HG02571 (cell line): ENCODE data around the gene CCDC12.

ENCODE experiments used
- ATAC-seq: cut with Tn5 transposase; IDR thresholded peaks from one replicate; pipeline ENCODE4 v1.9.1; 2021; ENCODE audit warnings: mild to moderate bottlenecking, moderate library complexity; ENCODE audit not compliant: unreplicated experiment

Gene CCDC12

DNA sequence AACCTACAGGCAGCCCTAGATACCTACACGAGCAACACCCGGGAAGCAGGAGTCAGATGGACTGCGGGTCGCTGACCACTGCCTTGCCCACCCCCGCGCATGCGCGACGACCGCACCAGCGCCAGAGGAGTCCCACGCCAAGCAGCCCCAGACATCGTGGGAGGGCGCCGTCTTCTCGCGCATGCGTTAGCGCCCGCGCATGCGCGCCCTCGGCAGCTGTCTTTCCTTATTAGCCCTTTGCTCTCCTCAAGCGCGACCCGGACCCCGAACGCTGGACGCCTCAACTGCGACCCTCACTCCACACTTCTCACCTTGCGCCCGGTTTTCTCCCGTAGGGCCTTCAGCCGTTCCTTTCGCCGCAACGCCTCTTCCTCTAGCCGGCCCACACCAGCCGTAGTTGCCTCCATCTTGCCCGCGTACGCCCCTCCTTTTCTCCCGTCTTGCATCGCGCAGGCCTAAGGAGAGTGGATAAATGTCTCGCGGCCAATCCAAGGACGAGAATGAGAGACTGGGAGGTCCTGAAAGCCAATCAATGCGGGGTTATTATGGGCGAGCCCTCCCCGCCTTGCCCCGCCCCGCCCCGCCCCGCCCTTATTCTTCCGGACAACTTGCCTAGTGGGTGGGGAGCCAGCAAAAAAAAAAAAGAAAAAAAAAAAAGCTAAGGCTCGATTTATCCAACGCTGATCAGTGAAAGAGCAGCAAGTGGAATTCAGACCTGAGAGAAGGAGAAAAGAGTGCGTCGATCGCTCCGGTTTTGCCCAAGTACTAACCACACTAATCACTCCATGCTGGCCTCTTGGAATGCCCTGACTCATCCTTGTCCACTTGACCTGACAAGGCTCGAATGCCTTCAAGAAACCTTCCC, at the start of gene CCDC12:
Gene CCDC12 (minus strand): TSS at position 420 of the 865 bp plus-strand sequence. CDS start 13 bp downstream, at position 407.
- peak; percentile 64 for ATAC-seq

DNA sequence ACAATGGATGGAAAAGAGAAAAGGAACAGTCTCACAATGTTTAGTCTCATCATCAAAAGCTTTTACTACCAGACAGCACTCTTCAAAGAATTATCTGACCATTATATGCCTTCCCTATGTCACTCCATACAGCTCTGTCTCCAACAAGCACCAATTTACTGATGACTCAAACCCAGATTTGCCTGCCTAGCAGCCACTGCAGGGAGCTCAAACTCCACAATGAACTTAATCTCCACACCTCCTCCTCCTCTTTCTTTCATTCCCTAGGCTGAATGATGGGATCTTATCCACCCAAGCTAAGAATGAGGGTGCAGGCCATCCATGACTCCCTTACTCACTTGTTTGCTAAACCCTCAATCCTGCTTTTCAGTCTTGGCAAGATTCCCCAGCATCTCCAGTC, 48.4 kb upstream of the CCDC12 start:
- no peak for ATAC-seq

DNA sequence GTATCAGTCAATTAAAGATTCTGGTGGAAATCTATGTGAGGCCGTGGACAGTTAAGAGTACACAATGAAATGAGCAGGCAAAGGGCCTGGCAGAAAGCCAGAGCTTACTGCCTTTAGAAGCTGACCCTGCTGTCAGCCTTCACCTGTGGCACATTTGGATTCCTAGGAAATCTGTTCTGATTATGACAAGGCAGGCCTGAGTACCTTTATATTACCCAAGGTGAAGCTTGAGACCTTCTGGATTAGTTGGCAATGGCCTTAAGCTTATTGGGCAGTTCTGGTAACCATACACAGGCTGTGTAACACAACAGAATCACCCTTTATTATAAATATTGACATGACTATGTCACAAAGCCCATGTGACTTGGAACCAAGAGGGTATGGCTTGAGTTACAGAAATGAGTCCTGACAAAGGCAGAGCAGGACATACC, 46.1 kb upstream of the CCDC12 start:
- ATAC-seq = no peak

DNA sequence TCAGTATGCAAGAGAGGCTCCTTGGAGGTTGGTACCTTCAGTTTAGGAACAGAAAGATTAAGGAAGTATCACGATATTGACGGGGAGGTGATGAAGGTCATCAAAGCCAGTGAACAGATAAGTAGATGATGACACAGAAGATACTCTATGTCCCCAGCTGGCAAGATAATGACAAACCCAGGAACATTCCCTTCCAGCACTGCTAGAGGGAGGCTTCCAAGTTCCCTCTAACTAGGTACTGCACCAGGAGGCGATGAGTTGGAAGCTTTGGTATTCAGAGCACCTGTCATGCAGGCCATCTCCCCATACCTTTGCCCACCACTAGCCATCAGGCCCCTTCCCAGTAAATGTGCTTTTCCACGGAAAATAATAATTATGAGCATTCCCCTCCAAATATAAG, 43.8 kb upstream of the CCDC12 start:
- no peak for ATAC-seq

DNA sequence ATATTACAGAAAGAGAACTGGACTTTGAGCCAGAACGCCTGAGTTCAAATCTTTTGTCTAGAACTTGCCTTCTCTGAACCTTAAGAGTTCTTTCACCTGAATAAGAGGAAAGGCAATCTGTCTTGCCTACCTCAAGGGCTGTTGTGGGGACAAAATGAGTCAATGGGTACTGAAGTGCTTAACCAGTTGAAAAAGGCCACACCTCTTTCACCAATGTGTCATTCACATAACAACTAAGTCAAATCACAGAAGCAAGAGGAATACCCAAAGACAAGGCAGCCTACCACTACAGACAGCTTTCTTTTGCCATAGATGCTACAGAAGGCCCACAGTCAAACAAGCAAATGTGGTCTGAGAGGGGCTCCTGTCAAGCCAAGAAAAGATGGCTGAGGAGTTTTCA, 42.7 kb upstream of the CCDC12 start:
- no peak for ATAC-seq

DNA sequence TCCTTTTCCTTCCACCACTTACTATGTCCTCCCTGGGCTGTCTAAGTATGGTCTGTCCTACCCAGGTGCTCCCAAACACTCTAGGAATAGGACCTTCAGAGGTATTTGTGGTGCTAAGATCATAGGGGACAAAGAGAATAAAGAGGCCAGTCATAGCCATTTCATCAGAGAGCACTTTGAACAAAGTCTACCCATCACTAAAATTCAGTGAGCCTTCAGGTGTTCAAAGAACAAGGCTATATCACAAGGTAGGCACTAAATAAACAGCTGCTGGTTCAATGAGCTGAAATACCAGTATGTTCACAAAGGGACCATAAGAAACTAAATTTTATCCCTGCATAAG, 41.7 kb upstream of the CCDC12 start:
- no peak for ATAC-seq

DNA sequence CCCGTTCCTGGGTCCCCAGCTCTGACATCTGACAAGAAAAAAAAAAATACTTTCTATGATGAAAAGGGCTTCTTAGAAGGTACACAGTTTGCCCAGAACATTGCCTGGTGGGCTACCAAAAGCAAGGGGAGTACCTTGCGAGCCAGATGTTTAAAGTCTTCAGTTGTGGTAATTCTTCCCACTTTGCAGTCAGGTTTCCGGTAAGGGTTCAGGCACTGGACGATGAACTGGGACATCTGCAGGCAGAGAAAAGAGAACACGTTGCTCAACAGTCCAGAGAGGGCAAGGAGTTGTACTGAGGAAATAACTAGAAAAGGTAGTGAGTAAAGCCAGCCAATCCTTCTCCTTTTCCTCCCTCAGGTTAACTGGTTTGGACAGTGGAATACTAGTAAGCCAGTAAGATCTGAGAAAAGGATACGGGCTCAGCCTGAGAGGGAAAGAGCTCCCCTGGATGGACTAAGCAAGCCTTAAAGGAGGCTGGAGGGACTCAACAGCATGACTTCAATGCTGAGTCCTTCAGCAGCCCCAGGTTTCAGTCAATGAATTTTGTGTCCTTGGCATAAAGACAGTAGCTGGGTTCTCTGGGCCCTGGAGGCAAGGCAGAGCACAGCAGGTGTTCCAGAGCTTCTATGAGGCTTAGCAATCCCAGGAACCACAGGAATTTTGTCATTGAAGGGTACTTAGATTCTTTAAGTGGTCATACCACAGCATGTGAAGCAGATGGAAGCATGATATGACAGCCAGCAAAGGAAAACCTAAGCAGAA, 41.1 kb upstream of the CCDC12 start:
- no peak for ATAC-seq

DNA sequence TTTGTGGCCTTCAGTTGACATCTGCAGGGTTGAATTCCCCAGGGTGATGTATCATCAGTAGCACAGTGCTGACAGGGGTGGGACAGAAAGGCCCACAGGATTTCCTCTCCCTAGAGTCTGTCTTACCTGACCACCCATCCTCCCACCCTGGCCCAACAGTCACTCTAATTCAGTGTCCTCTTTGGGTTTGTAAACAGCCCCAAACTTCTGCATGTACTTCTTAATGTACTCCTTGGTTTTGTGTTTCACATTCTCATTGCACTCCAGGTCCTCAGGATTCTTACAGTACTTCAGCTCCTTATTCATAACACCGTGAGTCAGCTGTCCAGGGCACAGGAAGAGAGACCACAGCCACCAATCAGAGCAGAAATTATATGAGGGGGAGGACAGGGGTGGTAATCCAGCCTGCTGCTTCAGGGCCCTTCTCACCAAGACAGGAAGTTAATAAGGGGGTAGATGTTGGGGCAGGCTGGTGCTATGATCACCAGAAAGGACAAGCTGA, 40.4 kb upstream of the CCDC12 start:
- ATAC-seq = no peak

DNA sequence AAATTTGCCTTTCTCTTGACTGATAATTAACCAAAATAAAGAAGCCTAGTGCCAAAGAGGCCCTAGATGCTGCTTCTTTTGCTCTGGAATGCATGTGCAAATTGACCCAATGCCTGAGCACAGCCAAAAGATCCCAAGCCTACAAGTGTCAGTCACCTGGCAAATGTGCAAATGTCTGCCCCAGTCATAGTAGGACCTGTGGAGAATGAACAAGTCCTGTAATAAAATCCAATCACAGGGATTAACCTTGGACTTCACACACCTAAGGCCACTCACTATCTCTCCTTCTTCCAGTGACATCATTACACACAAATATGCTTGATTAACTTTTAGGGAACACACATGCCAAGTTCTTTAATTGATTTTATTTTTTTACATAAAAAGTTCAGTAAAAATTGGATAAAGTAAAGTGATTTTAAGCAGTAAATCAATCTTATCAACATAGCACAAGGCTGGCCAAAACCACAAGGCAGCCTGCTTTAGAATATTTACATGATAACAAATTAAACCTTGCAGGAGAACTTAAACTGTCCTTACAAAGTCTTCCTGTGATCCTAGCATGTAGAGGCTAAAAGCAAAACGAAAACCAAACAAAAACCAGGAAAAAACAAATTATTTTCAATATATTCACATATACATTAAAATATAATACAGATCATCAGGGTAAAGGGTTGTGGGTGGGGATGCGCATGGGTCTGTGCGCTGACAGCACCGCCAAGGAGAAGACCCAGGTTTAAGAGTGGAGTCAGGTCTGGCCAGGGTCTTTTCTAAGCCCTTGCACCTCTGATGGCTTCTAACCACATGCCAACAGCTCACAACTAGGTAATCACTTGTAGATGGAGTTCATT, 39.8 kb upstream of the CCDC12 start:
- ATAC-seq = no peak

DNA sequence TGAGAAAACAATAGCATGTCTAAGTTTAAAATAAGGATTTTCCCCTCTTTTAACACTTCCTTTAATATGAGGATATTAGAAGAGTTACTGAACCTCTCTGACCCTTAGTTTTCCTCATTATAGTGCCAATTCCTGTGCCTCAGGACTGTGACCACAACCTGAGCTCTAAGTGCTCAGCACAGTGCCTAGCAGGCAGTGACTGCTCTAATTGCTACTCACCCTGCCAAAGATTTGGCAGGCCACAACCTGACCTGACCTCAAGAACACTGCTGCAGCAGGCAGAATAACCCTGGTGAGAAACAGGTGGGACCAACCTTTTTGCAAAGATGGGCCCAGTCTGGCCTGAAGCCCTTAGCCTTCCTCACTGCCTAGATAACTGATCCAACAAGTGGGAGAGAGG, 38.6 kb upstream of the CCDC12 start:
- no peak for ATAC-seq

DNA sequence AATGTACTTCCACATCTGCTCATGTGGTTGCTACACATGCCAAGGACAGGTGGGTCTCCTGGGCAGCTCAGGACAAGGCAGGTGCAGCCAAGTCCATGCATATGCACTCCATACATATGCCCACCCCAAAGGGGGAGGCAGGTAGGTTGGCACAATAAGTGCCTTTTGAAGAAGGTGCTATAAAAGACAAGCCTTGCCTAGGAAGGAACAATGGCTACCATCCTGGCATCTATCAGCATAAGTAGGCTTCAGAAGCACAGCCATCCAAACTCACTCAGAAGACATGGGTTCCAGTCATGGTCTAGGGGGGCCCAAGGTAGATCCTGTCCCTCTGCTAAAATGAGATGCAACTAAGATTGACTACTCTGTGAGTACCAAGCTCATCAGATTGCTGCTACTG, 37.5 kb upstream of the CCDC12 start:
- ATAC-seq = no peak

DNA sequence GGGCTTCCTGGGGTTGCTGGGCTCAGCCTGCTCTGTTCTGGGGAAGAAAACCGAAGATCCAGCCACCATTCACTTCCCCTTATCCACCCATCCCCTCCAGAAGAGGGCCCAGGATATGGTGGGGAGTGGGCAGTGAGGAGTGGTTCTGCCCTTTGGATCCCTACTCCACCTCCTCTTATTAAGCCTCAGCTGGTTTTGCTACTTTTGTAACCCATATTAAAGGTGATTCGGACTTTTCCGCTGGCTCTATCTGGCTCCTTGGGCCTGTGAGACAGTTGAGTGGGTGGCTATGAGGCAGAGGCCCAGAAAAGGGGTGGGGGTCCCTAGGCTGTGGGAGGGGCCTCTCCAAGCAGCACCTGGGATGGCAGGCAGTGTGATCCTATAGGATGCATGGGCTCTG, 36.7 kb upstream of the CCDC12 start:
- ATAC-seq = no peak

DNA sequence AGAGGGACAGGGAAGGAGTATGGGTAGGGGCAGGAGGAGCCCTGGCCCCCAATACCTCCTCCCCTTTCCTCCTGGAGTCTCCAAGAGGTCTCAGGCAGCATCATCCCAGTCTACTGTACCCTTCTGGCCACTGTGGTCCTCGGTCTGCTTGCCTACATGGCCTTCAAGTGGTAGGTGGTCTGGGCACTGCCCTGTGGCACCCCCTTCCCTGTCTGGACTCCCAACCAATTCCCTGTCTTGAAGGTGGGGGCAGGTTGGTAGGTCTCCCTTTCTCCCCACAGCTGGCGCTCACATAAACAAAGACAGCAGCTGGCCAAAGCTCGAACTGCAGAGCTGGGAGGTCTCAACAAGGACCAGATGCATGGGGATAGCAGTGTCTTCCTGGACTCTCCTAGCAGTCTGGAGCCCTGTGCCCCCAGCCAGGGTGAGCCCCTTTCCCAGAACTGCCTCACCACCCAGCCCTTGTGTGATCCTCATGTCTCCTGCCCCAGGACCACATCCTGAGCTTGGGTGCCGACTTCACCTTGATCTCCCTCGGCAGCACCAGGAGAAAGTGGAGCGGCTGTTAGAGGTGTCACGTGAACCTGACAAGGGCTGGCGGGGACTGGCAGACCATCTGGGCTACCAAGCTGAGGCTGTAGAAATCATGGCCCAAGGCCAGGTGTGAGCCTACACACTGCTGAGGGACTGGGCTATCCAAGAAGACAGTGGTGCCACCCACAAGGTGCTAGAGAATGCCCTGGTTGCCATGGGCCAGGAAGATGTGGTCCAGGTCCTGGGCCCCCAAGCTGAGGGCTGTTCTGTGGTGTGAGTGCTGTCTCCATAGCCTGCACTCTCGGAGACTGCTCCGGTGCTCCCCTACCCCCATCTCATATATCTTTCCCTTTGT, 36.0 kb upstream of the CCDC12 start:
- no peak for ATAC-seq

DNA sequence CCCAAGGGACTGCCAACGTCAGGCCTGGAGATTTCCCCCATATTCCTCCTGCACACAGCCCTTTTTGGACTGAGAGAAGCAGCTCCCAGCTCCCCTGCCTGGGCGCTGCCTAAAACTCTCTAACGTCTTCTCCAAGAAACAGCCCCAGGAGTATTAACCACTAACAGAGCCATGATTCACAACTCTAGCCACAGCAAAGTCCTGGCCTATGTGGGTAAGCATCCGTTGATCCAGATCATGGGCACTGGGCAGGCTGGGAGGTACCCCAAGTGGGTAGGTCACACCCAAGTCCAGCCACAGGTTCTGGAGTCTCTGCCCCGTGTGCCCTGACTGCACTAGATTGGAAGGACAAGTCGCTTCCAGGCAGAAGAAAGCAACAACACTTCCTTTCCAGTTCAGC, 34.8 kb upstream of the CCDC12 start:
- no peak for ATAC-seq

DNA sequence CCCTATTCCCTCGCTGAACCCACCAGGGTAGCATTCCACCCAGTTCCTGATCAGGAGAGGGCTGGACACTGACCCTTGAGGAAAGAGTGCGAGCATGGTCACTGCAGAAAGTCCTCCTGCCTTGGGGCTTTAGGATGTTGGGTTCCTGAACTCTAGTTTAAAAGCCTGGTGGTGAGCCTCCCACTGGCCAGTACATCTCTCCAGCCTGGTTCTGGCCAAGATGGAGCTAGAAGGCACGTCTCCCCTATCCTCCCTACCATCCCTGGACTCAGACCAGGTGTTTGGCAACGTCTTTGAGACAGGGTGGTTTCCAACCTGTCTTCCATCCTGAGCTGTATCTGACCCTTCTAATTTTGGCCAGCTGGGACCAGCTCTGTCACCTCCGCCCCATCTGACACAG, 34.4 kb upstream of the CCDC12 start:
- no peak for ATAC-seq

DNA sequence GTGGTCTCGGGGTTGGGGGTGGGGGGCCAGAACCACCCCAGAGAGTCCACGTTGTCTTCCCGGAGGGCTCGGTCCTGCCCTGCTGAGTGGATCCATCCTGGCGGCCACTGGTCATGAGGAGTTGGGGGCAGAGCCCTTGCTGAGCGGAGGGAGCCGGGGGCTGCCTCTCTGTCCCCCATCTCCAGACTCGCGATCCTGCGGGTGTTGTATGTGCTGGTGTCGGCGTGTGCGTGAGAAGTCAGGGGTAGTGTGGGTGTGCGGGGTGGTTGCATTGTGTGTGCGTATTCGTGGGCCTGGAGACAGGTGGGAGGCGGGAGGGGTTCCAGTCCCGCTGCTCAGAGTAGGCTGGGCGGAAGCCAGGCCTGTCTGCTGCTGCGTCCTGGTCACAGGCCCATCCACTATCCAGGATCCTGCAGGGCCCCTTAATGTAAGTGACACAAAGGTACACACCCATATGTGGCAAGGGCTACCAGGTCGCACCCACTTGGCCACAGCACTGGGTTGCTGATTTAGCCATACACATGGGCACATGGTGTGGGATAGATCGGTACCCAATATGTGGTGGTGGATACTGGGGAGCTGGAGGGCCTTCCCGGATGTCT, 33.7 kb upstream of the CCDC12 start:
- ATAC-seq = no peak

DNA sequence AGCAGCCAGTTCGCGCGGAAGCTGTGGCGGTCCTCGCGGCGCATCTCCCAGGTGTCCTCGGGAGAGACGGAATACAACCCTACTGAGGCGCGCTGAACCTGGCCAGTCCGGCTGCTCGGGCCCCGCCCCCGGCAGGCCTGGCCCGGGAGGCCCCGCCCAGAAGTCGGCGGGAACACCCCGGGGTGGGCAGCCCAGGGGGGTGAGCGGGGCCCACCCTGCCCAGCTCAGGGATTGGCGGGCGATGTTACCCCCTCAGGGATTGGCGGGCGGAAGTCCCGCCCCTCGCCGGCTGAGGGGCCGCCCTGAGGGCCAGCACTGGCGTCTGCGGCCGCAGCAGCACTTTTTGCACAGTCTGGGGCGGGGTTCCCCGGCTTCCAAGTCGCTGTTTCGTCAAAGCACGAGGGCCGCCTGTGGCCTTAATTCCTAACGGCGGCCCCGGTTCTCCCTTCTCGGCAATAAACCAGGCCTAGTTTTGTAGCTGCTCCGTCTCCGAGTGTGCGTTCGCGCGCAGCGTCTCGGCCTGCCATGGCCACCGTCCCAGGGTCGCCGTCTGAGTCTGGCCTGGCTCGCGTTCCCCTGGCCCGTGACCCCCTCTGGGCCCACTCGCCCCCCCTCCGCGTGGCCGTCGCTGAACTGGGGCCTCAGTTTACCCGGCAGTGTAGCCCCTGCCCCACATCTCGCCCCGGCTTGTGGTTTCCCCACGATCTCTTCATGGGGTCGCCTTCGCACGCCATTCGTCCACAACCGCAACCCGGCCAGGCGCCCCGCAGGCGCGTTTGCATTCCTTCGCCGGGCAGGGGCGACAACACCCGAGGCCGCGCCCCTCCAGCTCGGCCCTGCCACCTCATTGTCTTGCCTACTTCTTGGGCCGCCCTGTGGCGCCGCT, 32.9 kb upstream of the CCDC12 start:
- ATAC-seq = peak; percentile 75

DNA sequence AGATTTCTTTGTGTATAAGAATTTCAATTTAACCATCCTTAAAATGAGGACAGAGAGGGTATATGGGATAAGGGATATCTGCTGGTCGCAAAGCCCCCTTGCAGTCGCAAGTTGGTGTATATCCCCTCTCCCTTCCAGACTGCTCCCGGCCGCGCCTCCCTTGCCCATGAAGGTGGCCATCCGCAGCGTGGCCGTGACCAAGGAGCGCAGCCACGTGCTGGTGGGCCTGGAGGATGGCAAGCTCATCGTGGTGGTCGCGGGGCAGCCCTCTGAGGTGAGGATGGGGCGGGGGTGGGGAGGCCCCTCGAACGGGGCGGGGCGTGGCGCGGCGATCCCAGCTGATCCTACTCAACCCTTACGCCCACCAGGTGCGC, 32.3 kb upstream of the CCDC12 start:
- no peak for ATAC-seq

DNA sequence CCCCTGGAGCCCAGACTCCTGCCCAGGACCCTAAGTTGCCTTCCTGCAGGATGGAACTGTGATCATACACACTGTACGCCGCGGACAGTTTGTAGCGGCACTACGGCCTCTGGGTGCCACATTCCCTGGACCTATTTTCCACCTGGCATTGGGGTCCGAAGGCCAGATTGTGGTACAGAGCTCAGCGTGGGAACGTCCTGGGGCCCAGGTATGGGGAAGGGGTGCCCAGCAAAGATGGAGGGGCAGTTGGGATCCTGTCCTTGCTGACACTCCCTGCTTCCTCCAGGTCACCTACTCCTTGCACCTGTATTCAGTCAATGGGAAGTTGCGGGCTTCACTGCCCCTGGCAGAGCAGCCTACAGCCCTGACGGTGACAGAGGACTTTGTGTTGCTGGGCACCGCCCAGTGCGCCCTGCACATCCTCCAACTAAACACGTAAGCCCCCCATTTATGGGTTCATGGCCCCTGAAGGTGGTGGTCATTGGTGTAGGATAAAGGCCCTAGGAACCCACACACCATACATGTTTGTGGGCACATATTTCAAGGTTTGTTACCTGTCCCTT, 31.8 kb upstream of the CCDC12 start:
- ATAC-seq = no peak
